ENCODE results near the gene TSPAN18. TPM values are rescaled to one million over a fixed set of nuclear protein-coding genes. Genes with fewer than 3 reads are reported as not detected.

TSPAN18 gene
- total and polyA plus RNA-seq, 7 donors: 5.2 to 21.7 (median 8.0) TPM

DNA sequence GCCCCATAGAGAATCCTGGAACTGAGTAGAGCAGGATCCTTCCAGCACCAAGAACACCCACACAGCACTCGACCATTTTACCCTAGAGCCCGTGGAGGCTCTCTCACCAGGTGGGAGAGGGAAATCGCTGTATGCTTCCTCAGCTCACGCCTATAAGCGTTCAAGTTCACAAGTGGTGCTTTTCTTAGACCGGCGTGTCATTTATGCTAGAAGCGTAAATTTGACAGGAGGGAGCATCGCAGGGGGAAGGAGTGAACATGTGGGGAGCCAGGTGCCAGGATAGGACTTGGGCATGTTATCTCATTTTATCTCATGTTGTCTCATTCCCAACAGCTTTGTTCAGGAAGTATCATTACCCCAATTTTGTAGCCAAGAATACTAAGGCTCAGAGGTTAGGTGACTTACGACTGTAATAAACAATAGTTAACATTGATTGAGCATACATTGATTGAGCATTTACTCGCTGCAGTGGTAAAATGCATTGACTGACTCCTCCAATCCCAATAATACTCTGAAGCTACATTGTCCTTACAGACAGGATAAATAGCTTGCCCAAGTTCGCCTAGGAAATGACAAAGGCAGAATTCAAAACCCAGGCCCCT lies 243.0 kb downstream of the TSPAN18 start:
- Histone ChIP-seq H3K4me3 (no peak overlapping the region), H3K27ac (no peak overlapping the region), H3K36me3 (ENCODE audit: insufficient read depth in 1 of 2, low read depth in 1 of 2) (no peaks in the 10 kb centered on the region), H3K9me3 (no peaks in the 10 kb centered on the region), H3K4me1 (no peaks in the 10 kb centered on the region), H3K27me3 (ENCODE audit: insufficient read depth in 3 of 3, low read length in 2 of 3) (no peaks in the 10 kb centered on the region)
- TF ChIP-seq, protein P1, sequence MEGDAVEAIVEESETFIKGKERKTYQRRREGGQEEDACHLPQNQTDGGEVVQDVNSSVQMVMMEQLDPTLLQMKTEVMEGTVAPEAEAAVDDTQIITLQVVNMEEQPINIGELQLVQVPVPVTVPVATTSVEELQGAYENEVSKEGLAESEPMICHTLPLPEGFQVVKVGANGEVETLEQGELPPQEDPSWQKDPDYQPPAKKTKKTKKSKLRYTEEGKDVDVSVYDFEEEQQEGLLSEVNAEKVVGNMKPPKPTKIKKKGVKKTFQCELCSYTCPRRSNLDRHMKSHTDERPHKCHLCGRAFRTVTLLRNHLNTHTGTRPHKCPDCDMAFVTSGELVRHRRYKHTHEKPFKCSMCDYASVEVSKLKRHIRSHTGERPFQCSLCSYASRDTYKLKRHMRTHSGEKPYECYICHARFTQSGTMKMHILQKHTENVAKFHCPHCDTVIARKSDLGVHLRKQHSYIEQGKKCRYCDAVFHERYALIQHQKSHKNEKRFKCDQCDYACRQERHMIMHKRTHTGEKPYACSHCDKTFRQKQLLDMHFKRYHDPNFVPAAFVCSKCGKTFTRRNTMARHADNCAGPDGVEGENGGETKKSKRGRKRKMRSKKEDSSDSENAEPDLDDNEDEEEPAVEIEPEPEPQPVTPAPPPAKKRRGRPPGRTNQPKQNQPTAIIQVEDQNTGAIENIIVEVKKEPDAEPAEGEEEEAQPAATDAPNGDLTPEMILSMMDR (IDR thresholded peaks at IDR 0.05): no peak
- 88 to 92% (median 88%) methylated on average over 12 of the region's 12 CpGs for WGBS, 3 donors
- no peak for DNase-seq
- intact Hi-C loops (cut with DNase I): no loop called here
- no peak for ATAC-seq

DNA sequence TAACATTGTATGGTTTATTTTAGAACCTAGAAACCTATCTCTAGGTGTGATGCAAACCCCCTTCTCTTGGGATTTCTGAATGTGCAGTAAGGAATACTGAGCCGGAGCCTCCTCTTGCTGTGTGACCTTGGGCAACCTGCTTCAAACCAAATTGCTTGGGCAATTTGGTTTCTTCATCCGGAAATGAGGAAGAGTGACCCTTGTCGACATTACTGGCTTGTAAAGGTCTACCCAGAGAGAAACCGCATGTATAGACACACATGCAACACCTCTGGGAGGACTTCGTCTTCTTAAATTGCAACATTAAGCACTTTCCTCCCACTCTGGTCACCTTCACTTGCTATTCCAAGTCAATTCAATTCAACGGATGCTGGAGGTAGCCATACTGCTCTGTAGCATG lies 243.5 kb downstream of the TSPAN18 start:
- H3K36me3 ChIP-seq (ENCODE audit: insufficient read depth in 1 of 2, low read depth in 1 of 2): no peaks in the 10 kb centered on the region
- H3K4me3 ChIP-seq: no peak overlapping the region
- intact Hi-C loops (cut with DNase I): no loop called here
- H3K27me3 ChIP-seq (ENCODE audit: insufficient read depth in 3 of 3, low read length in 2 of 3): no peaks in the 10 kb centered on the region
- ATAC-seq (no peak), DNase-seq (no peak)
- TF ChIP-seq, protein P1 (IDR thresholded peaks at IDR 0.05): no peak
- WGBS, 3 donors: 81 to 87% (median 86%) methylated on average over 6 of the region's 6 CpGs
- H3K9me3 ChIP-seq: no peaks in the 10 kb centered on the region
- no peaks in the 10 kb centered on the region for H3K4me1 ChIP-seq
- no peak overlapping the region for H3K27ac ChIP-seq

DNA sequence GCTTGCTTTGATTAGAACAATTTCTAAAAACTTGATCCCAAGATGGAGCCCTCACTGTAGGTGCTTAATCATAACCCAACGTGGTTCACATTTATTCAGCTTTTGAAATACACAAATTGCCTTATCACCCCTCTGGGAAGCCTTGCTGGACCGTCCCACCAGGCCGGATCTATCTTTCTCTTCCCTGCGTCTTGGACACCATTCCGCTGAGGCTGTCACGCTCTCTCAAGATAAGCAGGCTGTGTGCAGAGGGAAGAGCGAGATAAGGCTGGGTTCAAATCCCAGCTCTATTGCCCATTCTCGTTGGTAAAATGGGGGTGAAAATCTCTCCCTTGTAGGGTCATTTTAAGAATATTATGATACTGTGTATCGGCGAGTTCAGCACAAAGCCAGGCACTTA lies 244.4 kb downstream of the TSPAN18 start:
- Histone ChIP-seq H3K27me3 (ENCODE audit: insufficient read depth in 3 of 3, low read length in 2 of 3) (no peaks in the 10 kb centered on the region), H3K4me1 (no peaks in the 10 kb centered on the region), H3K4me3 (no peak overlapping the region), H3K9me3 (no peaks in the 10 kb centered on the region), H3K27ac (no peak overlapping the region), H3K36me3 (ENCODE audit: insufficient read depth in 1 of 2, low read depth in 1 of 2) (no peaks in the 10 kb centered on the region)
- ATAC-seq (no peak), DNase-seq (no peak)
- TF ChIP-seq, protein P1 (IDR thresholded peaks at IDR 0.05): no peak
- 91 to 93% (median 93%) methylated on average over 10 of the region's 10 CpGs for WGBS, 3 donors
- intact Hi-C loops (cut with DNase I): no loop called here

DNA sequence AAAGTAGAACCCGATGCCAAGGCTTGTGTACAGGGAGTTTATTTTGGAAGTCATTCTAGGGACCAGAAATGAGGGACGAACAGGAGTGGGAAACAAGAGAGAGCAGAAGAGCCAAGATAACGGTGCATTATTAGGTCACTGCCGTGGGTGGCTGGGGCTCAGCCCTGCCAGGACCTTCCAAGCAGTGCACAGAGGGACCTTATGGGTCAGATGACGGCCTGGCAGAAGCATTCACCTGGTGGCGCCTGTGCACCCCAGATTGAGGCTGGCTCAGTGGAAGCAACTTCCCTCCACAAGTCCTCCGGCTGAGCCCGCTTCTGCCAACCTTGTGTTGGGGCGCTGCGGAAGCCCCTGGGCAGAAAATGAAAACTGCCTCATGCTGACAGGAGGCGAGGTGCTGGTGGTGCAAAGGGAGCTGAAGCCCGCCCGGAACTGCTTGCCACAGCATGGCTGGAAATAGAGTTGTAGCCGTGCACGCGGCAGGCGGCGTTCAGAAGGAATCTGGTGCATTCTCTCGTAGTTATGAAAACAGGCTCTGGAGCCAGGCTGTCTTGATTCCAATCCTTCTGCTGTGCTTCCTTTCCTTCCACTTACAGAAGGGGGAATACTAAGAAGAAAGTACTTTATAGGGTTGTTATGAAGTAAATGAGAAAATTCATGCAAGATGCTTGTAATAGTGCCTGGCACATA lies 246.1 kb downstream of the TSPAN18 start:
- H3K4me3 ChIP-seq: no peak overlapping the region
- no peaks in the 10 kb centered on the region for H3K4me1 ChIP-seq
- no peaks in the 10 kb centered on the region for H3K36me3 ChIP-seq (ENCODE audit: insufficient read depth in 1 of 2, low read depth in 1 of 2)
- no peaks in the 10 kb centered on the region for H3K27me3 ChIP-seq (ENCODE audit: insufficient read depth in 3 of 3, low read length in 2 of 3)
- ATAC-seq (no peak), DNase-seq (no peak)
- no peaks in the 10 kb centered on the region for H3K9me3 ChIP-seq
- TF ChIP-seq, protein P1 (IDR thresholded peaks at IDR 0.05): no peak
- no peak overlapping the region for H3K27ac ChIP-seq
- intact Hi-C loops (cut with DNase I): no loop called here
- WGBS, 3 donors: 77 to 79% (median 79%) methylated on average over 19 of the region's 19 CpGs
